Effector CD4-positive, alpha-beta T cell (primary cell): ENCODE data around the gene NOXRED1.
"Not testable (repeated sequence)": the region's sequence is repeated elsewhere in the genome, so short reads cannot be mapped to it uniquely, and the experiment has no call there.

Experiments used
- DNase-seq: peaks from one replicate; pipeline ENCODE4 v3.0.0-alpha.2; 2020
- total RNA-seq: gene quantifications from one replicate; lab custom pipeline; 2026; lab: John Stamatoyannopoulos, UW

NOXRED1 gene, protein sequence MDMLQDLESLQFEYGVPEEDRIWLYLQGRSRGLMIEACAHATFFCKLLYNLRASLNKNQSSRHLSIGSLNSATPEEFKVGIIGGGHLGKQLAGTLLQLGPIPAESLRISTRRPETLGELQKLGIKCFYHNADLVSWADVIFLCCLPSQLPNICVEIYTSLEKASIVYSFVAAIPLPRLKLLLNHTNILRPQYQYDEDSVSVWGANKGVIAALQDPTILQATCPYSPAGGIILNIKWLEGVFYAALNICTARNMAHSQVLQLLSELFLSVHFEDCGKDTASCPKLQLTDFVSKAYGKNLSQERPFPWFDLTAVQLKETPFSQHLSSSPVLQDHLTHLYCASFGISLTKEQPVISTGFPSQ
- 1.5 reads per million for total RNA-seq

DNA sequence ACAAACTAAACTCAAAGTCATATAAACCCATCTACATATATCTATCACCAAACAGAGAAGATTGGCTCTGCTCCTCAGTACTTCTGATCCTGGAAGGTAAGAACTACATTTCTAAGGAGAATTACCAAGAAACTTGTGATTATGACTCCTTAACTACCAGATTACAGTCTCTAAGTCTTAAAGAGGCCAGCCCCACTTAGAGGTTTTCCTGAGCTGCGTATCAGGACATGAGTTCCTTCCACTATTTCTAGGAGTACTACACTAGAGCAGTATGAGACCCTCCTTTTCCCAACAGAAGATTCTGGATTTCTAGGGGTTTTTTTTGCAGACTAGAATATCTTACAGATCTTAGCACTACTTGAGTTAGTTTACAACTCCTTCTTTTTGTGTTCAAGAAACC, at the start of gene NOXRED1:
Gene NOXRED1, minus strand, starts transcription at position 101 of the 400 bp plus-strand sequence. CDS start 634 bp downstream, outside the sequence.
- DNase-seq = no peak

DNA sequence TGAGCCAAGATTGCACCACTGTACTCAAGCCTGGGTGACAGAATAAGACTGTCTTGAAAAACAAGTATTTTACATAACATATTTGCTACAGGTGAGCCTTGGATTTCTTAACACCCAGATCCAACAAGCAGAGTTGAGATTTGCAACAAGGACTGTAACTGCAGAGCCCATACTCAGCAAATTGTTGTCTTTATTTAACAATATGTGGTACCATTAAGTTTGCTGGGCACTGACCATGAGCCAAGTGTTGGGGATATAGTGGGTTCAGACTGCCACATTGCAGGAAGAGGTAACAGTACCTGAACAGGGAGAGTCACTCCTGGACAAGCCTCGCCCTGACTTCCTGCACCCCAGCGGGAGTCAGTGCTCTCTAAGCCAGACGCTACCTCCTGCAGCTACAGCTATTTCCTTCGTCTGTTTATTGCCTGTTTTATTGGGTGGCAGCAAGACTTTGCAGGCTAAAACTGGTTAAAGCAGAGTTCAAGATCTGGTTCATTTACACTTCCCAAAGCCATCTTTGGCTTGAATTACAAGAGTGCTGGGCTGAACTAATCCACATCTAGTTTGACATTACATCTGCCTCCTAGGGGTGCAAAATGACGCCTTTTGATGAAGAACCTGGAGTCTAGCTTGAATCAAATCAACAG, 47.0 kb upstream of the NOXRED1 start:
- no peak for DNase-seq

DNA sequence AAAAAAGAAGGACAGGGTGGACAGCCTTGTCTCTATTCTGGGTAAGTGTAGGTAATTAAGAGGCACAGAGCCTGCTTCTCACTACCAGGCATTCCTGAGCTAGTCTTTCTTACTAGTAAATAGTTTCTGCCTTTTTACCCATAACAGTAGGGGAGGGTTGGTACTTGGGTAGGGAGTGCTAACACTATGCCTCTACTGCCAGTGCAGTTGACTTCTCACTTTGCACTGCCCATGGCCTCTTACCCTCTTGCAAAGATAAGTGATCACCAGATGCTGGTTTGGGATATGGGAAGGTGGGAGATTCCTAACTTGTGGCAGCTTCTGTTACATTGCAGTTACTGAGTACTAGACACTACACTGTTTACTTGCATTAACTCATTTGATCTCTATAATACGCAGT, 46.2 kb upstream of the NOXRED1 start:
- no peak for DNase-seq

DNA sequence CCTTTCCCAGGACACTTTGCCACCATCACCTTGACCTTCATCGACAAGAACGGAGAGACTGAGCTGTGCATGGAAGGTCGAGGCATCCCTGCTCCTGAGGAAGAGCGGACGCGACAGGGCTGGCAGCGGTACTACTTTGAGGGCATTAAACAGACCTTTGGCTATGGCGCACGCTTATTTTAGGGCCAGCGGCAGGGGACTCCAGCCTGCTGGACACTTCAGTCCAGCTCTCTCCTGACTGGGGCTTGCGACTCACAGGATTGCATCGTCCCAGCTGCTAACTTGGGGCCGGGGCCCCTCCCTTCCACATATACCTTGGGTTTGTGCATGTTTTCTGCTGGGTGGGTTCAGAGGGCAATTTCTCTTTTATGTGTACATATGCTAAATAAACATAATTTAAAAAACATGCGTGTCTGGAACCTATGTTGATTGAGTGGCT, 45.8 kb upstream of the NOXRED1 start:
- no peak for DNase-seq

DNA sequence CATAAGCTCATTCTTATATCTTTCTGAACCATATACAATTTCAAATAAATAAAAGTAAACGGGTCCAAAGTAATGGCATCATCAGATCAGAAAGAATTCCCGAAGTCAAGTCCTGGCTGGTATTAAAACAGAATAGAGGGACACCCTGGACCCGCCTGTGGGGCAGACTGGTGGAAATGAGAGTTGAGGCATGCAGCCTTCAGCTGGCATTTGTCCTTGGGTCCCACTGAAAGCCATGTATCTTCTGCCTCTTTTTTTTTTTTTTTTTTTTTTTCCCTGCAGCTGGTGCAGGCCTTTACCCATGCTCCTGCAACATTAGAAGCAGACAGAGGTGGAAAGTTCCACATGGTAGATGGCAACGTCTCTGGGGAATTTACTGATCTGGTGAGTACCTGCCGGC, 44.5 kb upstream of the NOXRED1 start:
- DNase-seq = no peak

DNA sequence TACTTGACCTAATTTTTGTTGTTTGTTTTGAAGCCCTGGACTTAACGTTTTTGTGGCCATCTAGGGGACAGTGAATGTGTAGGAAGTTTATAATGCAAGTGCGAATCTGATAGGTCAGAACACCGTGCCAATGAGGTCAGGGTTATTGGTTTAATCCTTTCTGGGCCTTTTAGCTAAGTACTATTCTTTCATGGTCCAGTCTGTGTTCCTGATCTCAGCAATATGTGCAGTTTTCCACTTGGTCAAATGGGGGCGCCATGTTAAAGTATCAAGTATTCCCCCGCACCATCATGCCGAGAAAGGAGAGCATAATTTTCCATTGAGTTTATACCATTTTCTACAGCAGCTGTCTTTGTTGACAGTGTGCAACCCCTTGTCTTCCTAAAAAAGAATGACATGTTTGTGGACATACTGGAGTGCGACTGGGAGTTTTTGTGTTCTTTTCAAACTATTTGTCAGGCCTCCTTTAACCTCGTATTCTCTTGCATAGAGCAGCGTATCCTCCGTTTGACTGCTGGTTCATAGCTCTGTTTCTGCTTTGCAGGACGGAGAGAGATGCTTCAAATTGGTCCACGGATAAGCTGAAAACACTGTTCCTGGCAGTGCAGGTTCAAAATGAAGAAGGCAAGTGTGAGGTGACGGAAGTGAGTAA, 35.9 kb upstream of the NOXRED1 start:
- DNase-seq = peak; percentile 44

DNA sequence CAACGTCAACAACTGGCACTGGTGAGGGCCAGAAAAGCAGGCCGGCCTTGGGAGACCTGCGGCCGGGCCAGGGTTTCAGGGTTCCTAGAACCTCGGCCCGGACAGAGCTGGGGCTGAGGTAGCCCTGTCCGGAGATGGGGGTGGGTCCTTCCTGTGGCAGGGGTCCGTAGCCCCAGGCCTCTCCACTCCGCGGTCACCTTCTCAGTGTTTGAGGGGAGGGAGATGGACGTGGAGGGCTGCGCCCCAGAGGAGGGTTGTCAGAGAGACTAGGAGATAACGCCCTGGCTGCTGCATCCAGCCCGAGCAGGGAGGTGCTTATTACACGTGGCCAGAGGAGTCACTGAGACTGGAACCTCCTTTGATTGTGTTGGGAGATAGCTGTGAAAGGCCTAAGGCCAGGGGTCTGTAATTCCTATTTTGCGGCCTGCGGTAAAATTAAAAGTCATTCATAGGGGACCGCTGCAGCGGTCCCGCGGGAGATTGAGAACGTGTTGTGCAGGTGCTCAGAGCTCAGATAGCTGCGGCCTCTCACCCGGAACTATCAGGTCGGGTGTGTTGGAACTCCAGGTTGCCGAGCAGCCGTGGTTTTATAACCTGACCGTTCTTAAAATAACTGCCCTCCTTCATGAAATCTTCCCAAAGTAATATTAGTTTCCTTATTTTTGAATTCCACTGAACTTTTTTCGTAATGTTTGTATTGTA, 35.1 kb upstream of the NOXRED1 start:
- DNase-seq = no peak

DNA sequence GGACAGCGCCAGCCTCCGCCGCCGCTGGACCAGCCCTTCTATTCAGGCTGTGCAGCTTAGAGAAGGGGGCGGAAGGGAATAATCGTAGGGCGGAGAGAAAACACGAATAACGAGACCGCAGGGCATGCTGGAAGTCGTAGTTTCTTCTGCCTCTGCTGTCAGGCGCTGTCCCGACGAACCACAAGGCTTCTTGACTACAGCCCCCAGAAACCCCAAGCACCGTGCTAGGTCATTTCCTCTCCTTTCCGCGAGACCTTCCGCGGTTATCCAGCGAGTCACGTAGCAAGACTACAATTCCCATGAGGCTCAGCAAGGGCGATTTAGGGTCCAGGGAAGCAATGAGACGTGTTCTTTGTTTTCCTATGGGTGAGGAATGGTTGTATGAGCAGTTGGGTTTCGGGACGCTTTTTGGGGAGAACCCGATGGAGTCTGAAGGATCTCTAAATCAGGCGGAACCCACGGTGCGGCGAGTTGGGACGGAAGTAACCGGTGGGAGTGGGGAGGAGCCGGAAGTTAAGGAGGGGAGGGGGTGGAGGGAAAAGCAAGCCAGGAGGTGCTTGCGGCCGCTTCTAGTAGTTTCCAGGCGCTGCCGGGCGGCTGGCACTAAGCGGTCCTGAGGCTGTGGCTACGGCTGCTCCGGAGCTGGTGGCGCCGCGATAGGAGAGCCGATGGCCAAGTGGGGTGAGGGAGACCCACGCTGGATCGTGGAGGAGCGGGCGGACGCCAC, 34.4 kb upstream of the NOXRED1 start, which contains the start of the genes AHSA1 and VIPAS39:
Gene AHSA1, plus strand, starts transcription at position 572 of the 727 bp plus-strand sequence. Its CDS starts 97 bp downstream, at position 669.
Gene VIPAS39, minus strand, starts transcription at position 80 of the 727 bp plus-strand sequence. CDS start 3,499 bp downstream, outside the sequence.
- DNase-seq = peak; percentile 93

DNA sequence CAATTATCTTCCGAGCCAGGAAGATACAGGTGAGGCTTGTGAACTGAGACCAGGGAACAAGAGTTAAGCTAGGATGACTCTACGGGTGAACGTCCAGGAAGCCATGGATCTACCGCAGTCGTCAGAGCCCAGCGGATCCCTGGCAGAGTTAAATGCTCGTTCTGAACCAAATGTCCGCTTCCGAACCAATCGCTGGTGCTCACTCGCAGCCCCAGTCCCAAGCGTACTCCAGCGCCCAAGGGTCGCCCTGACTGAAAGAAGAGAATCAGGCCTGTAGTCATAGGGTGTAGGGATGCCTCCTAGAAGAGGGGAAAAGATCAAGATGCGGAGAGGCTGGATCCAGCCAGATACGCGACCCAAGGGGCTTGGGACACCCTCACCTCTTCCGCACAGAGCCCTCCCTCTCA, 33.8 kb upstream of the NOXRED1 start:
- no peak for DNase-seq

DNA sequence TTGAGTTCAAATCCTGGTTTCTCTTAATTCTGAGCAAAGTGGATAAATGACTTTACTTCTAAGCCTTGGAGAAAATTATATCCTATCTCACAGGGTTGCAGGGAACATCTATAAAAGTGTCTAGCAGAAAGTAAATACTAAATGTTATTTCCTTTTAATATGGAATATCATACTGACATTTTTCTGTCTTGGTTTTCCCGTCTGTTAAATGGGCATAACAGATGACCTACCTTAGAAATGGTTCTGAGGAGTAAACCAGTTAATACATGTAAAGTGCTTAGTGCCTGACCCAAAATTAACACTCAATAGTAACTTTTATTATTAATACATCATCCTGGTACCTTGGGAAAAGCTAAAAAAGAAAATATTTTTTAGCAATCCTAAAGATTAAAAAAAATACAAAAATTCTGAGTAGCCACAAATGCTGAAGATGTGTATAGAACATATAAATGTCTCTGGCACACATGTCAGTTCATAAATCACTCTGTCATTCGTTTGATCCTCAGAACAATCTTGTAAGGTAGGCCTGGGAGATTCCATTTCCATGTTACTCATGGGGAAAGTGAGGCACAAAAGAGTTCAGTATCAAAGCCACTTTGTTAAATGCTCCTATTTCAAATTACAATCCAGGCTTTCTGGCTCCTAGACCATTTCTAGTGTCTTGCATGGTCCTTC, 32.8 kb upstream of the NOXRED1 start:
- no peak for DNase-seq

DNA sequence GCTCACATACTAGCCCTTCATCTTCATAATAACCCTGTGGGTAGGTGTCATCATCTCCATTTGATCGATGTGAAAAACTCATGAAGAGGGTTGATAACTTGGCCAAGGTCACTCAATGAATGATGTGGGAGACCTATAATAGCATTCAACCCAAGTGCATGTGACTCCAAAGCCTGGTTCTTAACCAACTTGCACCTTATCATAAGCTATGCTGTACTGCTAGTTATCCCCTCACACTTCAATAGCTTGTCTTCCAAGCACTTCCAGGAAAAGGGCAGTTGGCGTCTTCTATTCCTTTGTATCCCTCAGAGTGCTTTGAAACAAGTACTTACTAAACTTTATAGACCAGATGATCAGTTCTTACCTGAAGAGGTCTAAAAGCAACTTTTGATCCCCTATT, 18.9 kb upstream of the NOXRED1 start:
- no peak for DNase-seq

DNA sequence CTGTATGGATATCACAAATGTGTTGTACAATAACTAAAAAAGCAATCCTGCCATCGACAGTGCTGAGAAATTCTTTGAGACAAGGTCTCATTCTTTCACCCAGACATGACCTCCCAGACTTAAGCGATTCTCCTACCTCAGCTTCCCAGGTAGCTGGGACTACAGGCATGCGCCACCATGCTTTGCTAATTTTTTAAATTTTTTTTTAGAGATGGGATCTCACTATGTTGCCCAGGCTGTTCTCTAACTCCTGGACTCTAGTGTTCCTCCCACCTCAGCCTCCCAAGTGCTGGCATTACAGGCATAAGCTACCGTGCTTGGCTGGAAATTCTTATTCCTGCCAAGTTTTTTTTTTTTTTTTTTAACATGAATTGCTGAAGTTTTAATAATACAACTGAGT, 16.5 kb upstream of the NOXRED1 start:
- DNase-seq = no peak

DNA sequence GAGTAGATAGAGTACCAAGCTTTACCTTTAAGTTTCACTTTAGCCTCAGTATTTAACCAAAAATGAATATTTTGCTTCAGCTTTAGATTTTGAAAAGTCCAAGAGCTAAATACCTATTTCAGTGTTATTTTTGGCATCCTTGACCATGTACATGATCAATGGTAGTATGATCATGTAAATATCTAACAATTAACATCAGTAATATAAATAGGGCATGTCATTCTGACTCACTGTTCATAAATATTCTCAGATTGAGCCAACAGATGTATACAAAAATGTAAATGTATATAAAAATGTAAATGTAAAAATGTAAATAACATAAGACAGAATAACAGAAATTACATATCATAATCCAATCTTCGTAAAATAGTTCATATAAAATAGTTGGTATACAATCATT, 15.3 kb upstream of the NOXRED1 start:
- DNase-seq = no peak

DNA sequence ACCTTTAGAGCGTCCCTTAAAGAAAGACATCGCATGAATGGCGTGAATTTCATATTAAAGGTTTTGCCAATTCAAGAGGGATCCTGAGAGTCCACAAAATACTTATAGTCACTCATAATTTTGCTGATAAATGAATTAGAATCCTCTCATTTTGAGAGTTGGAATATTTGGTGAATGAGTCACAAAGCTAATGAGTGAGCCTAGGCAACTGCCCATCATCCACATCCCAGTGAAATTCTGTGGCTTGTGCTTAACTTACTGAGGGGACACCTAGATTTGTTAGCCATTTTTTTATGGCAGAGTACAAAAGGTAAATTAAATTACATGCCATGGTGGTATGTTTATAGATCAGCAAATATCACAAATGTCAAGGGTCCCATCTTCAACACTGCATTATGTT, 12.7 kb upstream of the NOXRED1 start:
- no peak for DNase-seq

DNA sequence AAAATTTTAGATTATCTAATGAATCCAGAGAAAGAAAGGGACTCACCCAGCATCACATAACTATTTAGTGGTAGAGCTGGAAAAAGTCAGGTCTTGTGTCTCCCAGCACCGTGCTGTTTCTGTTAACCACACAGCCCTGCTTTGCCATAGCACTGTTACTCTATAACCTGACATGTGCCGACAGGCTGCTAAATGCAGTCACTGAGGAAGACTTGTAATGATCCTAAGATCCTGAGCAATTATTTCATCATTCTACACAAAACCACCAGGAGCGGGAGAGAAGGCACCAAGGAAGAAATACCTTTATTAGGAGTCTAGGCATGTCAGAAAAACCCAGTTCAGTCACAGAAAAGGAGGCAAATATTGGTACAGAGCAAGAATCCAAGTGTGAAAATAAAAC, 3.1 kb upstream of the NOXRED1 start:
- no peak for DNase-seq

DNA sequence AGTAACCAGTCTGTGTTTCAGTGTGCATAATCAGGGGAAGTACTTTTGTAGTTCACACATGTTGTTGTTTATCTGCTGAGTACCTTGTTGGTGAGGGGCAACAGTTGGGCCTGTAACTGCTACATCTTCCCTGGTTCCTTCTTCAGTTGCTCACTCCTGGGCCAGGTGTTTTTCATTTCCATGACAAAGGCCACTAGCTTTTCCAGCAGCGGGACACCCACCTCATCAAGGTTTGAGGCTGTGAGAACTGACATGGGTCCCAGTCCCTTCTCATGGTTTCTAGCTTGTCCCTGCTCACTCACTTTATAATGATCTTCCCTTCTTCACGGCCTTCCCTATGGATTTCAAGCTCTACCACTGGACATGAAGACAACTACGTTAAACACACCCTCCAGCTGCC, 1.5 kb upstream of the NOXRED1 start:
- no peak for DNase-seq

DNA sequence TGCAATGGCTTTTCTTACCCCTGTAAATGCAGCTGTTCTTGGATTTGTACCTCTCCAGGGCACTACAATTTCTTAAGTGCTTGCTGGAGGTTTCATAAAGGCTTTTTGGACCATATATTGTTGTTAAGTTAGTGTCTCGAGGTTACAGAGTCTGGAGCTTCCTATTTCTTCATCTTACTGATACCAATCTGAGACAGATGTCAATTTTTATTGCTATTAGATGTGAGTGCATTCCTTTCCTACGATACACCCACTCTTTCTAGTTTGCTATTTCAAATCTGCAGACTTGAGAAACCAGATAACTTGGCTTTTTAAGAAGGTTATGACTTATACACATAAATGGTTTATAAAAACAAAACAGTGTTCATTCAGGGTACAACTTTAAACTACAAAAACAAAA, 2.1 kb downstream of the NOXRED1 start:
- DNase-seq = no peak

DNA sequence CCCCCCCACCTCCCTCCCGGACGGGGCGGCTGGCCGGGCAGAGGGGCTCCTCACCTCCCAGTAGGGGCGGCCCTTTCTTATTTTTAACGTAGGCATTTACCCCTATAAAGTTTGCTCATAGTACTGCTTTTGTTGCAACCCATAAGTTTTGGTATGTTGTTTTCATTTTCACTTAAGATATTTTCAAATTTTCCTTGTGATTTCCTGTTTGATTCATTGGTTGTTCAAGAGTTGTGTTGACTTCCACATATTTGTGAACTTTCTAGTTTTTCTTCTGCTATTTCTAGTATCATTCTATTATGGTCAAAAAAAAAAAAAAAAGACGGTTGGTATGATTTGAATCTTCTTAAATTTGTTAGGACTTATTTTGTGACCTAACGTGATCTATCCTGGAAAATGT, 6.5 kb downstream of the NOXRED1 start:
- no peak for DNase-seq

DNA sequence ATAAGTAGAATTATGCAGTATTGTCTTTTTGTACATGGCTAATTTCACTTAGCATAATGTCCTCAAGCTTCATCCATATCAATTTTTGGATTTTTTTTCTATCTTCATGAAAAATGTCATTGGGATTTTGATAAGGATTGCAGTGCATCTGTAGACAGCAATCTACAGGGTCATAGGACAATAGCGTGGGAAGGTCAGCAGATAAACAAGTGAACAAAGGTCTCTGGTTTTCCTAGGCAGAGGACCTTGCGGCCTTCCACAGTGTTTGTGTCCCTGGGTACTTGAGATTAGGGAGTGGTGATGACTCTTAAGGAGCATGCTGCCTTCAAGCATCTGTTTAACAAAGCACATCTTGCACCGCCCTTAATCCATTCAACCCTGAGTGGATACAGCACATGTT, 7.2 kb downstream of the NOXRED1 start:
- DNase-seq = not testable (repeated sequence)

DNA sequence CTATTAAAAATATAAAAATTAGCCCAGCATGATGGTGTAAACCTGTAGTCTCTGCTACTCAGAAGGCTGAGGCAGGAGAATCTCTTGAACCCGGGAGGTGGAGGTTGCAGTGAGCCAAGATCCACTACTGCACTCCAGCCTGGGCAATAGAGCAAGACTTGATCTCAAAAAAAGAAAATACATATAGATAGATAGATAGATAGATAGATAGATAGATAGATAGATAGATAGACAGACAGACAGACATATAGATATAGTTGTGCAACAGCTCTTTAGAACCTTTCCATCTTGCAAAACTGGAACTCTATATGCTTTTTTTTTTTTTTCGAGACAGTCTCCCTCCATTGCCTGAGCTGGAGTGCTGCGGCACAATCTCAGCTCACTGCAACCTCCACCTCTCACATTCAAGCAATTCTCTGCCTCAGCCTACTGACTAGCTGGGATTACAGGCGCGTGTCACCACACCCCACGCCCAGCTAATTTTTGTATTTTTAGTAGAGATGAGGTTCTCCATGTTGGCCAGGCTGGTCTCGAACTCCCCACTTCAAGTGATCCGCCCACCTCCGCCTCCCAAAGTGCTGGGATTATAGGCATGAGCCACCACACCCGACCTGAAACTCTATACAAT, 7.8 kb downstream of the NOXRED1 start:
- not testable (repeated sequence) for DNase-seq

DNA sequence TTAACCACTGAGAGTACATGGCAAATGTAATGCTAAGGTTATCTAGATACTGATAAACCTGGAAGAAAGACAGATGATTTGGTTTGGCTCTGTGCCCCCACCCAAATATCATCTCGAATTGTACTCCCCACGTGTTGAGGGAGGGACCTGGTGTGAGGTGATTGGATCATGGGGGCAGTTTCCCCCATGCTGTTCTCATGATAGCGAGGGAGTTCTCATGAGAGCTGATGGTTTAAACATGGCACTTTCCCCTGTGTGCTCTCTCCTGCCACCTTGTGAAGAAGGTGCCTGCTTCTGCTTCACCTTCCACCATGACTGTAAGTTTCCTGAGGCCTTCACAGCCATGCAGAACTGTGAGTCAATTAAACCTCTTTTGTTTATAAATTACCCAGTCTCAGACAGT, 14.2 kb downstream of the NOXRED1 start:
- DNase-seq = no peak
